Loucy (cell line): ENCODE measurements around the gene CLDN22.

Experiments
- CTCF ChIP-seq: fragments of 200-600 bp; sonication (generic); conservative IDR thresholded peaks from 2 replicates; pipeline ENCODE4 v1.5.1; 2014; ENCODE audit warnings: mild to moderate bottlenecking, antibody characterized with exemption, low read length
- EZH2phosphoT487 ChIP-seq: fragments of 200-600 bp; IDR thresholded peaks from 2 replicates; pipeline ENCODE4 v1.6.1; 2018; ENCODE audit warnings: antibody characterized with exemption, mild to moderate bottlenecking, moderate library complexity, borderline replicate concordance

GRCh38 chr4:183284258-183284785 is 35.8 kb downstream of the CLDN22 start:
- TF ChIP-seq CTCF: no peak
- TF ChIP-seq EZH2phosphoT487: no peak
